Measurements from ENCODE around the gene GLRX.

GLRX gene

DNA sequence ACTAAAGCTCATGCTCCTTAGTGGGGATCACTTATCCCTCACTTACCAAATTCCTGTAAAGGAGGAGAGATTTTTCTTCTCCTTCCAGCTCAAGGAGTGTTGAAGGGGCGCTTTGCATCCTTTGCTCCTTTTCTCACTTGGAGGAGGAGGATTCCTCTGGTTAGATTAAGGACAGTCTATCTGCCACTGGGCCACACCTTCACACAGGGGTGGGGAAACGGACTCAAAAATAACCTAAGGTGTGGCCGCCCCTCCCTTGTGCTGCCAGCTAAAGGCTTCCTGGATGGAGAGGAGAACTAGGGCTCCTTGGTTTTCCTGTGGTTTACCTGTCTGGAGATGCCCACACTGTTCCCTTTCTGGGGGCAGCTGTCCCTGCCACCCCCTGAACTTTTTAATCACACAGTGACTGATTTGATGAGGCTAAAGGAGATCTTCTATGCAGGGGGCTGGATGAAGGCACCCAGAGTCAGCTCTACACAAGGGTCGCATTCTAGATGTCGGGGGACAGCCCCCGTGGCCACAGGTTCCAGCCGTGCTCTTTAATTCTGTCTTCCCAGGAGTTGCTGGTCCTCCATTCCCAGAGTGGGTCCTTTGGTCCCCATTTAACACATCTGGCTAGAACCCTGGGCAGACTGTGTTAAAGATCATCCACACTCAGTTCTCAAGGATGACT, 14.4 kb downstream of the GLRX start:
- TF ChIP-seq, protein P1, sequence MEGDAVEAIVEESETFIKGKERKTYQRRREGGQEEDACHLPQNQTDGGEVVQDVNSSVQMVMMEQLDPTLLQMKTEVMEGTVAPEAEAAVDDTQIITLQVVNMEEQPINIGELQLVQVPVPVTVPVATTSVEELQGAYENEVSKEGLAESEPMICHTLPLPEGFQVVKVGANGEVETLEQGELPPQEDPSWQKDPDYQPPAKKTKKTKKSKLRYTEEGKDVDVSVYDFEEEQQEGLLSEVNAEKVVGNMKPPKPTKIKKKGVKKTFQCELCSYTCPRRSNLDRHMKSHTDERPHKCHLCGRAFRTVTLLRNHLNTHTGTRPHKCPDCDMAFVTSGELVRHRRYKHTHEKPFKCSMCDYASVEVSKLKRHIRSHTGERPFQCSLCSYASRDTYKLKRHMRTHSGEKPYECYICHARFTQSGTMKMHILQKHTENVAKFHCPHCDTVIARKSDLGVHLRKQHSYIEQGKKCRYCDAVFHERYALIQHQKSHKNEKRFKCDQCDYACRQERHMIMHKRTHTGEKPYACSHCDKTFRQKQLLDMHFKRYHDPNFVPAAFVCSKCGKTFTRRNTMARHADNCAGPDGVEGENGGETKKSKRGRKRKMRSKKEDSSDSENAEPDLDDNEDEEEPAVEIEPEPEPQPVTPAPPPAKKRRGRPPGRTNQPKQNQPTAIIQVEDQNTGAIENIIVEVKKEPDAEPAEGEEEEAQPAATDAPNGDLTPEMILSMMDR (IDR thresholded peaks at IDR 0.05; ENCODE audit: insufficient read depth, low read depth, low read length, missing control alignments): no peak
- no peak for DNase-seq (ENCODE audit: low read depth)
- no peak overlapping the region for H3K4me3 ChIP-seq (ENCODE audit: low read length)

DNA sequence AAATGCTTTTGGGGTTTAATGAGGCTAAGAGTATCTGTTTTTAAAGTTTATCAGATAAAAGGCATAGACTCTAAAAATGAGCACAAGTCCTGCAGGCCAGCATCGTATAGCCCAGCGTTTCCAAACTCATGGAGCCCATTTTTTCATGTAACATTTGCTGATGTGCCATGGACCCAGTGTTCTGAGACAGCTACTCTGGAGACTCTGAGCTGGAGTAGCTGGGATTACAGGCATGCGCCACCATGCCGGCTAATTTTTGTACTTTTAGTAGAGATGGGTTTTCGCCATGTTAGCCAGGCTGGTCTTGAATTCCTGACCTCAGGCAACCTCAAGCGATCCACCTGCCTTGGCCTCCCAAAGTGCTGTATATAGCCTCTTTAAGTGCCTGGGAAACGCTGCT, 15.8 kb downstream of the GLRX start:
- H3K4me3 ChIP-seq (ENCODE audit: low read length): no peak overlapping the region
- no peak for DNase-seq (ENCODE audit: low read depth)
- TF ChIP-seq, protein P1 (IDR thresholded peaks at IDR 0.05; ENCODE audit: insufficient read depth, low read depth, low read length, missing control alignments): no peak

DNA sequence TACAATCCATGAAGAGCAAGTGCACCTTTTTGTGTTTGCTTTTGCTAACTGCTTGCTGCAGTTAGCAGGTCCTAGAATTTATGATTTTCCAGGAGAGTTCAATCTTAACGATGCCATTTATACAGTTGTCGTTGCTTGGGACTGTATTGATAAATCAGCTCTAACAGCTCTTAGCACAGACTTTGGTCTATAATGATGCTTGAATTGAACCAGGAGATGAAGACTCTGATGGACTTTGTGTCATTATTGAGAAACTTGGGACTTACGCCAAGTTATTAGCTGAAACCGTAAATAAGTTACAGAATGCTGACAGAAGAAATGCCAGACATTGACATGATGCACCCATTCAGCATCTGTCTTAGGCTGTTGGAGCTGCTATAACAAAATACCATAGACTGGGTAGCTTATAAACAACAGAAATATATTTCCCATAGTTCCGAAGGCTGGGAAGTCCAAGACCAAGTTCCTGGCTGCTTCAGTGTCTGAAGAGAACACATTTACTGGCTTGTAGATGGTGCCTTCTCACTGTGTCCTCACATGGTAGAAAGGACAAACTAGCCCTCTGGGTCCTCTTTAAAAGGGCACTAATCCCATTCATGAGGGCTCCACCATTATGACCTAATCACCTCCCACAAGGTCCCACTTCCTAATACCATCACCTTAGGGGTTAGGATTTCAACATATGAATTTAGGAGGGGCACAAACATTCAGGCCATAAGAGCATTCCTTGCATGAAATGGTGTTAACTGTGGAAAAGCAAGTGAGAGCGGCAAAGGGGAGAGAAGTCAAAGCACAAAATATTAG, 17.6 kb downstream of the GLRX start:
- TF ChIP-seq, protein P1 (IDR thresholded peaks at IDR 0.05; ENCODE audit: insufficient read depth, low read depth, low read length, missing control alignments): no peak
- no peak overlapping the region for H3K4me3 ChIP-seq (ENCODE audit: low read length)

DNA sequence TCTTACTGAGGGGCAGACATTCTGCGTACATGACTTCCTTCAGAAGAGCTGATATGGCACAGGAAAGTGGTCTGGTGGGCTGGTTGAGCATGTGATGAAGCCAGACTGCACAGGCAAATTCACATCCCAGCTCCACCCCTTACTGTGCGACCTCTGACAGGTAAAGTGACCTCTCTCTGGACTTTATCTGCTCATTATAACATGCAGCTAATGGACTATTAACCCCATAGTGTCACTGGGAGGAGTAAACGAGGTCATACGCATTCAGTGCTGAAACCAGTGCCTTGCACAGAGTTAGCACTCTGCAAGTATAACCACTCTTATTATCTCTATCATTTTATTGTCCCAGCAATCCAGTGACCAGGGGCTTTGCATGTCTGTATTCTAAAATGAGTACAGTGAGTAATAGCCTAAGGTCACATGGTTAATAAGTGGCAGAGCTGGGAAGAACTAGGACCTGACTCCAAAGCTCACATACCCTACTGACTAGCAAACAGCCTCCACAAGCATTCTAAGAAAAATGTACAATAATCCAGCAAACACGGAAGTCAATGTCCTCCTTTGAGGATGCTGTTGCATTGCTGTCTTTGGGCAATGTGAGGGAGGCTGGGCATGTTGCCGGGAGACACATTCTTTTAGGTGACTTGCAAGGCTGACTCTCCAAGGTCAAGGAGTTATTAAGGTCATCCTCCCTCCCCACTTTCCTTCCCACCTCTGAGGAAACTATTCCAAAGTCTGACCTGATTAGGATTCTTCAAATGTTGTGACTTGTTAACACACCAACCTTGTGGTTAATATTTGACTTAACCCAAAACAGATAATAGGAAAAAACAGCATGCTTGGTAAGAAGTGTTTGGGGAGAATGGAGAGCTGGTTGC, 19.0 kb downstream of the GLRX start:
- TF ChIP-seq, protein P1 (IDR thresholded peaks at IDR 0.05; ENCODE audit: insufficient read depth, low read depth, low read length, missing control alignments): no peak
- no peak for DNase-seq (ENCODE audit: low read depth)
- no peak overlapping the region for H3K4me3 ChIP-seq (ENCODE audit: low read length)

More for the DNA sequence above, 17.6 kb downstream of the GLRX start:
- no peak for DNase-seq (ENCODE audit: low read depth)

DNA sequence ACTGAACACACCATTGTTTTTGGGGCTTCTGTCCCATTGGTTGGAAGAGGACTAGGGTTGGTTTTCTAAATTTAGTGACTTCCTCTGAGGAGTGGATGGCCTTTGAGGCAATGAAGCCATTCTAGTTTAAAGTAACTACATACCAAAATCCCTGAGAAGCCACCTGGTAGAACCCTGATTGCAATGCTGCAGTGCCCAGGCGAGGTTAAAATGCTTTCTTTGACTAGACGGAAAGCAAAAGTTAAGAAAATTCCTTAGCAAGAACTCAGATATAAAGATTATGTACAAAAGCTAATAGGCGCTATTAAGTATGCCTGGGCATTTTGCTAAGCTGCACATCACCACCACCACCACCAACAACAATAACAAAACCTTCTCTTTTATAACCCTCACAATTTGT, 20.6 kb downstream of the GLRX start:
- no peak for DNase-seq (ENCODE audit: low read depth)
- TF ChIP-seq, protein P1 (IDR thresholded peaks at IDR 0.05; ENCODE audit: insufficient read depth, low read depth, low read length, missing control alignments): no peak
- H3K4me3 ChIP-seq (ENCODE audit: low read length): no peak overlapping the region

DNA sequence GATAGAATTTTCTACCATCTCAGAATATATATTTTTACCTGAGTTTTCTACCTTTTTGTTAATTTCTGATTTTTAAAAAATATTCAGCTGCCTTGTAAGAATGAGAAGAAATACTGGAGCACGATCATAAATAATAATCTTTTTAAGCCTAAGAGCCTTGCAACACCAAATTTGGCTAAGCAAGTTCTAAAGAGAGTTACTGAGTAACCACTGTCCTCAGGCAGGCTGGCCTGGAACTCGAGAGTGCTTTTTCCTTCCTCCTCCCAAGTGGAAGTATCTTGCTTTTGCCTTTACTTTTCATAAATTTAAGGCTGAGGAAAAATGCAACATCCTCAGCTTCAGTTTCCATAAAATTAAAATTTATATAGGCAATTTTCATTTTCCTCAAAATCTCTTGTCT, 21.0 kb downstream of the GLRX start:
- TF ChIP-seq, protein P1 (IDR thresholded peaks at IDR 0.05; ENCODE audit: insufficient read depth, low read depth, low read length, missing control alignments): no peak
- no peak overlapping the region for H3K4me3 ChIP-seq (ENCODE audit: low read length)
- no peak for DNase-seq (ENCODE audit: low read depth)

Data from epithelial cell of esophagus (primary cell).